HG03457 (cell line): ENCODE measurements around the gene SERPINA1.
"Not testable (repeated sequence)": the region's sequence is repeated elsewhere in the genome, so short reads cannot be mapped to it uniquely, and the experiment has no call there.

ENCODE experiments used
- ATAC-seq: cut with Tn5 transposase; IDR thresholded peaks from one replicate; pipeline ENCODE4 v1.9.1; 2021; ENCODE audit warnings: moderate number of reproducible peaks; ENCODE audit not compliant: unreplicated experiment

Gene SERPINA1

GRCh38 chr14:94372021-94372605 lies 16.3 kb downstream of the SERPINA1 start:
- no peak for ATAC-seq

- ATAC-seq: no peak
Measured at GRCh38 chr14:94370524-94370910, 17.9 kb downstream of the SERPINA1 start.

GRCh38 chr14:94369766-94370523 lies 18.5 kb downstream of the SERPINA1 start:
- ATAC-seq: not testable (repeated sequence)

DNA sequence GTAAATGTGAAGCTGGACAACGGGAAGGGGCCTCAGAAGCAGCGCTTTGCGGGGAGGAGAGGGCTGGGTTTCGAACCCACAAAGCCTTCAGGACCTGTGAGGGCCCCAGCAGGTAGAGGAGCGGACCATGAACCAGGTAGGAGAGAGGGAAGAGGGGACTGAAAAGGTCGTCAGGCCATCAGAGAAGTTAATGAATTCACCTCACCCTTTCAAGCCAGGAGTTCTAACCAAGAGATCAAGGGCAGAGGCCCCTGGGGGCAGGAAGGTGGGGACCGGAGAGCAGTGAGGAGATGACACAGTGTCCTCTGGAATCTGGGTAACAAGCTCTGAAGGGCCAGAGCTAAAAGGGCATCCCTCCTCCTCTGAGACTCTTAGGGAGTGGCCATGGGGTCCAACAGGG lies 19.4 kb downstream of the SERPINA1 start:
- ATAC-seq: no peak

GRCh38 chr14:94368243-94368590 lies 20.2 kb downstream of the SERPINA1 start:
- ATAC-seq: no peak

DNA sequence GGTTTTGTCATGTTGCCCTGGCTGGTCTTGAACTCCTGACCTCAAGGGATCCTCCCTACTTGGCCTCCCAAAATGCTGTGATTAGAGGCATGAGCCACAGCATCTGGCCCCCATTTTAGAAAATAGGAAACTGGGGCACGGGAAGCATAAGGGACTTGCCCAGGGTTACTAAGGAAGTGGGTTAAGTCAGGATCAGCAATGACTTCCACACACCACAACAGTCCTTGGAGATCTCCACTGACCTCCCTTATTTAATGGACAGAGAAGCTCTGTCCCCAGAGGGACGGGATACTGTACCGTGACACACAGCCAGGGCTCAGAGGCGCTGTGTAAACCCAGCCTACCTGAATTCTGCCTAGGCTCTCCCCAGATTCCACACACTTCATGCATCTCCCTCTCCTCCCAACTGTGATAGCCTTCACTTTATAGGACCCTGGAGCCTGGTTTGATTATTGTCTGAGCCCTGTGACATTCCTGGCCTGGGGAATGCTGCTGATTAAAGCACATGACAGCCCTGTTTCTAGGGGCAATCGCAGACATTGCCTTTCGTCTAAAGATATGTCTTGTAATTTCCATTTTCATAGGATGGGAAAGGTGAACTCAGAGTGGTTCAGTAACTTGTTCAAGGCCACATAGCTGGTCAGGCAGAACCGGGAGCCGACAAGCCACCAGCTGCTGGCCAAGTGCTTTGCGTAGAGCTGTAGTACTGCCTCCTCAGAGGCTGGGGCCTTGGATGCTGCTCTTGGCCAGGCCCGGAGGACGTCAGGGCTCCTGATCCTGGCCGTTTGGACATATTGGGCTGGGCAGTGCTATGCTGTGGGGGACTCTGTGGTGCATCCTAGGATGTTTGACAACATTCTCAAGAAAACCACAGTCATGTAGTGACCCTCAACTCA lies 20.8 kb downstream of the SERPINA1 start:
- ATAC-seq: no peak

GRCh38 chr14:94366146-94366915 lies 22.1 kb downstream of the SERPINA1 start, which contains the start of gene SERPINA2:
SERPINA2 (minus strand) TSS chr14:94366698.
- no peak for ATAC-seq

GRCh38 chr14:94365624-94366023 lies 22.8 kb downstream of the SERPINA1 start:
- no peak for ATAC-seq

- no peak for ATAC-seq
Measured at GRCh38 chr14:94364964-94365363, 23.4 kb downstream of the SERPINA1 start.

GRCh38 chr14:94364037-94364436 lies 24.4 kb downstream of the SERPINA1 start:
- no peak for ATAC-seq

DNA sequence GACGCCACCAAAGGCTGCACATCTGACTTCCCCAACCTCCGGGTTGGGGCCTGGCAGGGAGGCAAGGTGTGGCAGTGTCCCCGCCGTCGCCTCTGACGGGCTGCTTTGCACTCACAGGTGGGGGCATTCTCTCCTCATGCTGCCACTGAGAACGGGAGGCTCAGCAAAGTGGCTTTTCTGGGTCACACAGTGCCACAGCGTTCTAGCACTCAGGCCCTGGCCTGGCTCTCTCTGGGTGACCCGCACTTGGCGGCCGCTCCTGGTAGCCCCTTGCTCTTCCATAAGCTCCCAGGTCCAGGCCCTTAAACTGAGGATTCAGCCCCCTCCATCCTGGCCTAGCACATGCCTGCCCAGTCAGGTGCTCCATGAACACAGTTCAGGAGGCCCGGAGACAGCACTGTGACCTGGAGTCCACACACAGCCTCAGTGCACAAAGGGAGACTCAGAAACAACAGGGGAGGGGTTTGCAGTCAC lies 25.2 kb downstream of the SERPINA1 start:
- ATAC-seq: no peak

DNA sequence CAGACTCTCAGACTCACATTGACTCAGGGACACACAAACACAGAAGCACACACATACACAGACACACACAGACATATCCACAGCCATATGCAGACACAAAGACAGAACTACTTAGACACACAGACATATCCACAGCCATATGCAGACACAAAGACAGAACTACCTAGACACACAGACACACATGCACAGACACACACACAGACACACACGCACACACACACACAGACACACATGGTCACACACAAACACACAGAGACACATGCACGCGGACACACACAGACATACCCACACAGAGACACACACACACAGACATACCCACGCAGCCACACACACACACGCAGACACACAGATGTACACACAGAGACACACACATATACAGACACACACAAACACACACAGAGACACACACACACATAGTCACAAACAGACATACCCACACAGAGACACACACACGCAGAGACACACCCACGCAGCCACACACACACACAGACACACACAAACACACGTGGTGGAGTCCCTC lies 25.7 kb downstream of the SERPINA1 start:
- no peak for ATAC-seq

- ATAC-seq: no peak
Measured at GRCh38 chr14:94361682-94362081, 26.7 kb downstream of the SERPINA1 start.

- no peak for ATAC-seq
Measured at GRCh38 chr14:94360945-94361565, 27.3 kb downstream of the SERPINA1 start.

GRCh38 chr14:94357166-94357565 lies 31.2 kb downstream of the SERPINA1 start:
- ATAC-seq: no peak

- no peak for ATAC-seq
Measured at GRCh38 chr14:94356379-94357056, 31.9 kb downstream of the SERPINA1 start.

DNA sequence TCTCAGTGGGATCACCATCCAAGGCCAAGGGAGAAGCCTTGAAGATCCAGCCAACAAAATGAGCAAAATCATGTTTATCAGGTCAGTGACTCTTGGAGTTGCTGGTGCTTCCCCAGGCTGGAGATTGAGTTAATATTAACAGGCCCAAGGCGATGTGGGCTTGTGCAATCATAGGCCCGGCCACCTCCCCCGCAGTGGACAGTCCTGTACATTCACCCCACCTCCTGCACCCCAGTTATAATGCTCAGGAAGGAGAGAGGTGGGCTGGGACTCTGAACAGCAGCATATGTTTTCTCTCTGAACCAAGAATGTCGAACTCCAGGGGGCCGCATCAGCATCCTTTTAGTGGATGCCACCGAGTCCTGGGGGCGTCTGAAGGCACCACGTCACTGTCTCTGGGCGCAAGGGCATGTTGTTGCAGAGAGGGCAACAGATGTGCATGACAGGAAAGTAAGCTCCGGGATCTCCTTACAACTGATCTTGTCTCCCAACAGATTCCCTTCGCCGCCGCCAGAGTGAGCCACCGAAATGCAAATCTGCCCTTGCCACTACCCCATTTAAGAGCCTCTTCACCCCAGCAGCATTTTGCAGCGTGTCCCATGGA lies 33.1 kb downstream of the SERPINA1 start:
- ATAC-seq: no peak

DNA sequence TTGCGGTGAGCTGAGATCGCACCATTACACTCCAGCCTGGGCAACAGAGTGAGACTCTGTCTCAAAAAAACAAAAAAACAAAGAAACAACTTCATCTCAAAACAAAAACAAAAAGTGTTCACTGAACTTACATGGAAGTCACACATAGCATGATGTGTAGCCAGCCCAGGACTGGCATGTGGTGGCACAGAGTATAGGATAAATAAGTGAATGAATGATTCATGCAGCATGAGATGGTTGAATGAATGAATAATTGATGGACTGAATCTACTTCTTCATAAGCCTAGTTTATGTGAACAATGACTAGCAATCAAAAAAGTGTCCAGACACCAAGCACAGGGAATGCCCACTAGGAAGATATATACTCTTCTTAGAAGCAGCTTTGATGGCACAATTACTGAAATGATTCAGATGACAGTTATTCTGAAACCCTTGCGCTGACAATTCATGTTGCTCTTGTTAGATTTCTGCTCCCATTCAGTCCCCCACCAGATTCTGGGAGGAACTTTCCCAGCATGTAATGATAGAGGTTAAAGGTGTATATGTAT lies 33.7 kb downstream of the SERPINA1 start:
- ATAC-seq: no peak

DNA sequence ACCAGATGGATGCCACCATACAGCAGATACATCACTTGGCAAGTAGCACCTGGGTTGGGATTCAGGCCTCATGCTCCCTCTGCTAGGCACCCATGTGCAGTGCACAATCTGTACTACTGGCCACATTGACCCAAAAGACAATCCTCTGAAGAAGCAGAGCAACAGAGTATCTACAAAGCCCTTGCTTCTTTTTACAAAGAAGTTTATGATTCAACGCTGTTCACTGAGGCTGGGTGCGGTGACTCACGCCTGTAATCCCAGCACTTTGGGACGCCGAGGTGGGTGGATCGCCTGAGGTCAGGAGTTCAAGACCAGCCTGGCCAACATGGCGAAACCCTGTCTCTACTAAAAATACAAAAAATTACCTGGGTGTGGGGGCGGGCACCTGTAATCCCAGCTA lies 34.2 kb downstream of the SERPINA1 start:
- ATAC-seq: not testable (repeated sequence)
